Endothelial cell of umbilical vein (primary cell): ENCODE measurements around the gene BEAN1.

Experiments
- EZH2 ChIP-seq: IDR thresholded peaks from 2 replicates; pipeline ENCODE4 v1.6.1; 2012; ENCODE audit warnings: borderline replicate concordance, low read depth, mild to moderate bottlenecking, moderate library complexity, low read length, inconsistent platforms; ENCODE audit not compliant: severe bottlenecking
- FOS ChIP-seq: IDR thresholded peaks from 2 replicates; pipeline ENCODE4 v1.6.1; 2011; ENCODE audit warnings: mild to moderate bottlenecking, low read length, moderate library complexity, borderline replicate concordance; ENCODE audit not compliant: insufficient read depth
- GATA2 ChIP-seq: IDR thresholded peaks from 2 replicates; pipeline ENCODE4 v1.7.0; 2011; ENCODE audit warnings: low read depth, mild to moderate bottlenecking, moderate library complexity, mixed read lengths, low read length; ENCODE audit not compliant: insufficient read length, insufficient read depth
- MYC ChIP-seq: IDR thresholded peaks from one replicate; pipeline ENCODE4 v1.6.1; 2011; ENCODE audit warnings: mild to moderate bottlenecking, low read depth, low read length
- POLR2A ChIP-seq: IDR thresholded peaks from 2 replicates; pipeline ENCODE4 v1.6.1; 2012; ENCODE audit warnings: low read depth, mild to moderate bottlenecking, control low read depth, low read length
- POLR2AphosphoS5 ChIP-seq: IDR thresholded peaks from 2 replicates; pipeline ENCODE4 v1.6.1; 2012; ENCODE audit warnings: low read depth, mild to moderate bottlenecking, control low read depth, low read length, moderate library complexity; ENCODE audit not compliant: insufficient read depth
- TF ChIP-seq, protein P1 (sequence below), 2 donors: IDR thresholded peaks; 1 replicate in 1 of 2; 2 replicates in 1 of 2; pipeline ENCODE4 v1.5.1; 2011; ENCODE audit warnings: low read length in 2 of 2, mild to moderate bottlenecking in 2 of 2, moderate library complexity in 2 of 2, control low read depth in 1 of 2, inconsistent platforms in 1 of 2, low read depth in 1 of 2; ENCODE audit not compliant: insufficient read depth in 1 of 2; ENCODE audit errors: extremely low read depth in 1 of 2
- TF ChIP-seq, protein P2 (sequence below): IDR thresholded peaks from 2 replicates; pipeline ENCODE4 v1.6.1; 2011; ENCODE audit not compliant: insufficient read depth, insufficient read length

DNA sequence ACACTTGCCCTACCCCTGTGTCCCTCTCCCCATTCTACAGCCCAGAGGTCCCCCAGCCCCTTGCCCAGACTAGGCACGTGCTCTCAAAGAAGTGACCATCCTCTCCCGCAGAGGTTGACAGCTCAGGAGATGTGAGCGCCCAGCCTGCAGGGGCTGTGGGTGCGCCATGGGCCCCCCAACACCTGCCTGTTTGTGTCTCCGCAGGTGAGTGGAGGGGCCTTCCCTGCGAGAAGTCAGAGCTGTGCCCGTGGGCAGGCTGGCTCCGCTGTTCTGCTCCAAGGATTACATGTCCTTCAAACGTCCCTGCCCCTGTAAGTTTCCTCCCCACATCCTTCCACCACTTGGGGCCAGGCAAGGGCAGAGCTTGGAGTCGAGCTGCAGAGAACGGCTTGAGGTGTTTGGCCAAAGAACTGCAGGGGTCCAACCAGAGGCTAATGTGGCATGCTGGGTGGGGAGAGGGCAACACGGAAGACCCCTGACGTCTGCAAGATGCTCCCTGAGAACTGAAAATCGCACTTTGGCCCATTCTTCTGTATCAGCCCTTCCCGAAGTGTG, 10.4 kb downstream of the BEAN1 start:
- TF ChIP-seq, protein P1, sequence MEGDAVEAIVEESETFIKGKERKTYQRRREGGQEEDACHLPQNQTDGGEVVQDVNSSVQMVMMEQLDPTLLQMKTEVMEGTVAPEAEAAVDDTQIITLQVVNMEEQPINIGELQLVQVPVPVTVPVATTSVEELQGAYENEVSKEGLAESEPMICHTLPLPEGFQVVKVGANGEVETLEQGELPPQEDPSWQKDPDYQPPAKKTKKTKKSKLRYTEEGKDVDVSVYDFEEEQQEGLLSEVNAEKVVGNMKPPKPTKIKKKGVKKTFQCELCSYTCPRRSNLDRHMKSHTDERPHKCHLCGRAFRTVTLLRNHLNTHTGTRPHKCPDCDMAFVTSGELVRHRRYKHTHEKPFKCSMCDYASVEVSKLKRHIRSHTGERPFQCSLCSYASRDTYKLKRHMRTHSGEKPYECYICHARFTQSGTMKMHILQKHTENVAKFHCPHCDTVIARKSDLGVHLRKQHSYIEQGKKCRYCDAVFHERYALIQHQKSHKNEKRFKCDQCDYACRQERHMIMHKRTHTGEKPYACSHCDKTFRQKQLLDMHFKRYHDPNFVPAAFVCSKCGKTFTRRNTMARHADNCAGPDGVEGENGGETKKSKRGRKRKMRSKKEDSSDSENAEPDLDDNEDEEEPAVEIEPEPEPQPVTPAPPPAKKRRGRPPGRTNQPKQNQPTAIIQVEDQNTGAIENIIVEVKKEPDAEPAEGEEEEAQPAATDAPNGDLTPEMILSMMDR (IDR thresholded peaks at IDR 0.05; ENCODE audit: extremely low read depth in 1 of 2, insufficient read depth in 1 of 2, low read depth in 1 of 2, low read length in 2 of 2): no peak
- TF ChIP-seq, protein P2, sequence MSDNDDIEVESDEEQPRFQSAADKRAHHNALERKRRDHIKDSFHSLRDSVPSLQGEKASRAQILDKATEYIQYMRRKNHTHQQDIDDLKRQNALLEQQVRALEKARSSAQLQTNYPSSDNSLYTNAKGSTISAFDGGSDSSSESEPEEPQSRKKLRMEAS: no peak
- TF ChIP-seq POLR2A (no peak), FOS (no peak), EZH2 (no peak), POLR2AphosphoS5 (no peak), GATA2 (no peak), MYC (no peak)
